ENCODE results near the gene GTF2H3. TPM values are rescaled to one million over a fixed set of nuclear protein-coding genes. Genes with fewer than 3 reads are reported as not detected.

The GTF2H3 gene
- total and polyA plus RNA-seq, 2 donors (not counting 1 experiment from before 2014, with no cell fraction given): 39.3 to 70.1 TPM

DNA sequence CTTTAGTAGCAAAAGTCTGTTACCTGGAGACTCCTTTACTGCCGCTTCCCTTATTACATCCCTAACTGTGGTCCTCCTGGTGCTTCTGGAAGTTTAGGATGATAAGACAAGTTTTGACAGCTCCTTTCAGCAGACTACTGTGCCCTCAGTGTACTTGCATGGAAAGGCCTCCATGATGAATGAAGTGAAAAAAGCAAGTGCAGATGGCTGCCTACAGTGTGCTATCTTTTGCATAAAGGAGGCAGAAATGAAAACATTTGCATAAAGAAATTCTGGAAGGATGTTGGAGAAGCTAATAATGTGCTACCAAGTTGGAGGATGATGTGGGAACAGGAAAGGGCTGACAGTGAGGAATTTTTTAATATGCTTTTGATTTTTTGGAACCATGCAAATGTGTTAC is 41.8 kb downstream of the GTF2H3 start:
- no peaks in the 10 kb centered on the region for H3K79me2 ChIP-seq (ENCODE audit: control insufficient read depth, insufficient read depth, low read length)
- no peaks in the 10 kb centered on the region for H3K27me3 ChIP-seq (ENCODE audit: control insufficient read depth, insufficient read depth, low read length)
- no peak overlapping the region for H3K27ac ChIP-seq (ENCODE audit: insufficient read depth, low read length)
- no peak overlapping the region for H3K4me3 ChIP-seq (replicated peaks in 1 of 4; ENCODE audit: control extremely low read depth in 1 of 4, insufficient read depth in 1 of 4, low read depth in 3 of 4, low read length in 4 of 4)
- no peaks in the 10 kb centered on the region for H3K9me3 ChIP-seq (ENCODE audit: control insufficient read depth, insufficient read depth, low read depth, low read length)
- no peaks in the 10 kb centered on the region for H3K4me1 ChIP-seq (ENCODE audit: control insufficient read depth, extremely low read depth, insufficient read depth, low read length)
- no peaks in the 10 kb centered on the region for H3K36me3 ChIP-seq (ENCODE audit: control insufficient read depth, insufficient read depth, low read length)
- H2AFZ ChIP-seq (ENCODE audit: low read length): no peak overlapping the region
- no peak overlapping the region for H3K9ac ChIP-seq (ENCODE audit: insufficient read depth, low read length)
- H4K20me1 ChIP-seq (ENCODE audit: control insufficient read depth, extremely low read depth, insufficient read depth, low read length): no peaks in the 10 kb centered on the region
- H3K4me2 ChIP-seq (ENCODE audit: extremely low read depth, insufficient read depth, low read length): no peak overlapping the region
- no peak for DNase-seq (ENCODE audit: low read depth in 2 of 2)
- TF ChIP-seq, protein P1, sequence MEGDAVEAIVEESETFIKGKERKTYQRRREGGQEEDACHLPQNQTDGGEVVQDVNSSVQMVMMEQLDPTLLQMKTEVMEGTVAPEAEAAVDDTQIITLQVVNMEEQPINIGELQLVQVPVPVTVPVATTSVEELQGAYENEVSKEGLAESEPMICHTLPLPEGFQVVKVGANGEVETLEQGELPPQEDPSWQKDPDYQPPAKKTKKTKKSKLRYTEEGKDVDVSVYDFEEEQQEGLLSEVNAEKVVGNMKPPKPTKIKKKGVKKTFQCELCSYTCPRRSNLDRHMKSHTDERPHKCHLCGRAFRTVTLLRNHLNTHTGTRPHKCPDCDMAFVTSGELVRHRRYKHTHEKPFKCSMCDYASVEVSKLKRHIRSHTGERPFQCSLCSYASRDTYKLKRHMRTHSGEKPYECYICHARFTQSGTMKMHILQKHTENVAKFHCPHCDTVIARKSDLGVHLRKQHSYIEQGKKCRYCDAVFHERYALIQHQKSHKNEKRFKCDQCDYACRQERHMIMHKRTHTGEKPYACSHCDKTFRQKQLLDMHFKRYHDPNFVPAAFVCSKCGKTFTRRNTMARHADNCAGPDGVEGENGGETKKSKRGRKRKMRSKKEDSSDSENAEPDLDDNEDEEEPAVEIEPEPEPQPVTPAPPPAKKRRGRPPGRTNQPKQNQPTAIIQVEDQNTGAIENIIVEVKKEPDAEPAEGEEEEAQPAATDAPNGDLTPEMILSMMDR (conservative IDR thresholded peaks at IDR 0.05 in 1 of 2, IDR thresholded peaks at IDR 0.05 in 1 of 2; ENCODE audit: low read depth in 1 of 2, low read length in 2 of 2): no peak
- TF ChIP-seq EZH2 (IDR thresholded peaks at IDR 0.05; ENCODE audit: low read length, missing control alignments): no peak

DNA sequence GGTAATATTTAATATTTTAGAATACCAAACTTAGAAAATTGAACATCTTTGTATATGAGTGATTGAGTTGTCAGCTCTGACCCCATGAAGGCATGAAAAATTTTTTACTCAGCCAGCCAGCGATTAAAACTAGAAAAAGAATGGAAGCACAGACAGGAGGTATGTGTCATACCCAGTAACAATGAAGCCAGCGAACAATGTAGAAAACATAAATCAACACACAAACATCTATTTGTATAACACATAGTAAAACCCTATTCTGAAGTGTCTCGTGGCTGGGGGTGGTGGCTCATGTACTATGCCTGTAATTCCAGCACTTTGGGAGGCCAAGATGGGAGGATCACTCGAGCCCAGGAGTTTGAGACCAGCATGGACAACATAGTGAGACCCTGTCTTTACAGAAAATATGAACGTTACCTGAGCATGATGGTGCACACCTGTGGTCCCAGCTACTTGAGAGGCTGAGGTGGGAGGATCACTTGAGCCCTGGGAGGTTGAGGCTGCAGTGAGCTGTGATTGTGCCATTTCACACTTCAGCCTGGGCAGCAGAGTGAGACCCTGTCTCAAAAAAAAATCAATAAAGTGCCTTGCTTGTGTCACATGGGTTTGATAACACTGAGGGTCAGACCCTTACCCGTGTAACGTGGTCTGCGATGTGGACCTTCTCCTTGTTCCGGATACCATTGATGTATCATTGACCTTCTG is 43.1 kb downstream of the GTF2H3 start:
- H3K27me3 ChIP-seq (ENCODE audit: control insufficient read depth, insufficient read depth, low read length): no peaks in the 10 kb centered on the region
- H3K79me2 ChIP-seq (ENCODE audit: control insufficient read depth, insufficient read depth, low read length): no peaks in the 10 kb centered on the region
- H3K4me2 ChIP-seq (ENCODE audit: extremely low read depth, insufficient read depth, low read length): no peak overlapping the region
- no peak overlapping the region for H2AFZ ChIP-seq (ENCODE audit: low read length)
- no peak overlapping the region for H3K9ac ChIP-seq (ENCODE audit: insufficient read depth, low read length)
- no peaks in the 10 kb centered on the region for H3K4me1 ChIP-seq (ENCODE audit: control insufficient read depth, extremely low read depth, insufficient read depth, low read length)
- no peak for DNase-seq (ENCODE audit: low read depth in 2 of 2)
- no peak for TF ChIP-seq EZH2 (IDR thresholded peaks at IDR 0.05; ENCODE audit: low read length, missing control alignments)
- TF ChIP-seq, protein P1 (conservative IDR thresholded peaks at IDR 0.05 in 1 of 2, IDR thresholded peaks at IDR 0.05 in 1 of 2; ENCODE audit: low read depth in 1 of 2, low read length in 2 of 2): no peak
- H4K20me1 ChIP-seq (ENCODE audit: control insufficient read depth, extremely low read depth, insufficient read depth, low read length): no peaks in the 10 kb centered on the region
- H3K27ac ChIP-seq (ENCODE audit: insufficient read depth, low read length): no peak overlapping the region
- no peaks in the 10 kb centered on the region for H3K9me3 ChIP-seq (ENCODE audit: control insufficient read depth, insufficient read depth, low read depth, low read length)
- H3K36me3 ChIP-seq (ENCODE audit: control insufficient read depth, insufficient read depth, low read length): no peaks in the 10 kb centered on the region
- H3K4me3 ChIP-seq (replicated peaks in 1 of 4; ENCODE audit: control extremely low read depth in 1 of 4, insufficient read depth in 1 of 4, low read depth in 3 of 4, low read length in 4 of 4): no peak overlapping the region

DNA sequence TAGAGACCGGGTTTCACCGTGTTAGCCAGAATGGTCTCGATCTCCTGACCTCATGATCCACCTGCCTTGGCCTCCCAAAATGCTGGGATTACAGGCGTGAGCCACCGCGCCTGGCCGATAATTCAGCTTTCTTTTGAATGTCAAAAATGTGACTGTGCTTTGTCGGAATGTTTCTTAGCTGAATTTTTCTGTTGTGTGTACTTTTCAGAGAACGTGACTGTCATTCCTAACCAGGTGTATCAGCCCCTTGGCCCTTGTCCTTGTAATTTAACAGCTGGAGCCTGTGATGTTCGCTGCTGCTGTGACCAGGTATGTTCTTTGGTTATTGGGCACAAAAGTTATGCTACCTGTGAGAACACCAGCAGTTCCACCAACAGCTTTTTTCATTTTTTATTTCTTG is 45.4 kb downstream of the GTF2H3 start:
- no peaks in the 10 kb centered on the region for H3K9me3 ChIP-seq (ENCODE audit: control insufficient read depth, insufficient read depth, low read depth, low read length)
- no peak overlapping the region for H3K4me3 ChIP-seq (replicated peaks in 1 of 4; ENCODE audit: control extremely low read depth in 1 of 4, insufficient read depth in 1 of 4, low read depth in 3 of 4, low read length in 4 of 4)
- H3K36me3 ChIP-seq (ENCODE audit: control insufficient read depth, insufficient read depth, low read length): no peaks in the 10 kb centered on the region
- no peak overlapping the region for H2AFZ ChIP-seq (ENCODE audit: low read length)
- H3K4me2 ChIP-seq (ENCODE audit: extremely low read depth, insufficient read depth, low read length): no peak overlapping the region
- H3K9ac ChIP-seq (ENCODE audit: insufficient read depth, low read length): no peak overlapping the region
- DNase-seq (ENCODE audit: low read depth in 2 of 2): no peak
- no peaks in the 10 kb centered on the region for H3K27me3 ChIP-seq (ENCODE audit: control insufficient read depth, insufficient read depth, low read length)
- H3K27ac ChIP-seq (ENCODE audit: insufficient read depth, low read length): no peak overlapping the region
- H3K79me2 ChIP-seq (ENCODE audit: control insufficient read depth, insufficient read depth, low read length): no peaks in the 10 kb centered on the region
- TF ChIP-seq, protein P1 (conservative IDR thresholded peaks at IDR 0.05 in 1 of 2, IDR thresholded peaks at IDR 0.05 in 1 of 2; ENCODE audit: low read depth in 1 of 2, low read length in 2 of 2): no peak
- TF ChIP-seq EZH2 (IDR thresholded peaks at IDR 0.05; ENCODE audit: low read length, missing control alignments): no peak
- H3K4me1 ChIP-seq (ENCODE audit: control insufficient read depth, extremely low read depth, insufficient read depth, low read length): no peaks in the 10 kb centered on the region
- no peaks in the 10 kb centered on the region for H4K20me1 ChIP-seq (ENCODE audit: control insufficient read depth, extremely low read depth, insufficient read depth, low read length)

All from fibroblast of lung (primary cell).